Renal pelvis (tissue), 12 donors: ENCODE results near the gene FLG2. TPM values are rescaled to one million over a fixed set of nuclear protein-coding genes. Genes with fewer than 3 reads are reported as not detected.

ENCODE experiments used
- DNase-seq: peaks from one replicate; pipeline ENCODE4 v3.0.0-alpha.2; 2013
- long read RNA-seq, 16 experiments: transcript quantifications; one replicate each; lab custom pipeline, GENCODE V29; 2026
- polyA plus RNA-seq, 3 donors: library from polyadenylated mRNA; unstranded; fragments of 120-200 nt; gene quantifications; one replicate each; pipeline ENCODE4 v1.2.1, GENCODE V29; 2013; ENCODE audit not compliant: insufficient read length in 3 of 3

FLG2 gene
- polyA plus RNA-seq = under 1 TPM; 0.07 to 0.27 (median 0.08) TPM
- long read RNA-seq, donor 1 = 0 reads
- long read RNA-seq, donor 2 = 0 reads
- long read RNA-seq, donor 3 = 0 reads
- long read RNA-seq, donor 4 = 0 reads
- long read RNA-seq, donor 5 = 0 reads
- long read RNA-seq, donor 6 = 0 reads
- long read RNA-seq, donor 7 = 0 reads
- long read RNA-seq, donor 8 = 0 reads
- long read RNA-seq, donor 9 = 0 reads
- long read RNA-seq, donor 10 = 0 reads
- long read RNA-seq, donor 11 = 0 reads
- long read RNA-seq, donor 12 = 0 reads
- long read RNA-seq, donor 13 = 0 reads
- long read RNA-seq, donor 14 = 0 reads
- long read RNA-seq, donor 15 = 0 reads
- long read RNA-seq, donor 16 = 0 reads

- DNase-seq = no peak
Observed at GRCh38 chr1:152359906-152360305, at the start of gene FLG2. Gene FLG2 (minus strand): TSS chr1:152360006. CDS start chr1:152358884, 1,122 bp downstream.

- no peak for DNase-seq
Observed at GRCh38 chr1:152408664-152409063, 48.9 kb upstream of the FLG2 start.

- peak; percentile 17 for DNase-seq
Observed at GRCh38 chr1:152398812-152399698, 39.2 kb upstream of the FLG2 start.

- DNase-seq = no peak
Observed at GRCh38 chr1:152397474-152397873, 37.7 kb upstream of the FLG2 start.

- DNase-seq = no peak
Observed at GRCh38 chr1:152394151-152394550, 34.3 kb upstream of the FLG2 start.

GRCh38 chr1:152392909-152393308 is 33.1 kb upstream of the FLG2 start:
- DNase-seq = no peak

- no peak for DNase-seq
Observed at GRCh38 chr1:152388889-152389288, 29.1 kb upstream of the FLG2 start.

- DNase-seq = no peak
Observed at GRCh38 chr1:152386940-152387339, 27.1 kb upstream of the FLG2 start.

- DNase-seq = no peak
Observed at GRCh38 chr1:152380932-152381331, 21.1 kb upstream of the FLG2 start.

- DNase-seq = no peak
Observed at GRCh38 chr1:152374451-152374850, 14.6 kb upstream of the FLG2 start.

GRCh38 chr1:152372672-152373071 is 12.9 kb upstream of the FLG2 start:
- DNase-seq = no peak

- no peak for DNase-seq
Observed at GRCh38 chr1:152367436-152367835, 7.6 kb upstream of the FLG2 start.

GRCh38 chr1:152356736-152357135 is 3.1 kb downstream of the FLG2 start:
- no peak for DNase-seq

- DNase-seq = no peak
Observed at GRCh38 chr1:152349611-152350010, 10.2 kb downstream of the FLG2 start.

- no peak for DNase-seq
Observed at GRCh38 chr1:152348447-152348846, 11.4 kb downstream of the FLG2 start.

GRCh38 chr1:152347116-152347728 is 12.6 kb downstream of the FLG2 start:
- DNase-seq = peak; percentile 47

- no peak for DNase-seq
Observed at GRCh38 chr1:152344438-152344837, 15.4 kb downstream of the FLG2 start.

GRCh38 chr1:152343006-152343405 is 16.8 kb downstream of the FLG2 start:
- no peak for DNase-seq

GRCh38 chr1:152335399-152335798 is 24.4 kb downstream of the FLG2 start:
- no peak for DNase-seq

GRCh38 chr1:152328801-152329391 is 30.9 kb downstream of the FLG2 start:
- DNase-seq = peak; percentile 12

- no peak for DNase-seq
Observed at GRCh38 chr1:152325111-152325510, 34.7 kb downstream of the FLG2 start, which contains the start of gene FLG. Gene FLG (minus strand): TSS chr1:152325239. CDS start chr1:152315456, 9,783 bp downstream.

- no peak for DNase-seq
Observed at GRCh38 chr1:152313970-152314369, 45.8 kb downstream of the FLG2 start.
